HG03432 (cell line): Measurements from ENCODE around the gene WDR55.
A peak's percentile ranks its signal among the peaks of the same experiment; 100 is the strongest.
"Not testable (repeated sequence)": the region's sequence is repeated elsewhere in the genome, so short reads cannot be mapped to it uniquely, and the experiment has no call there.

Experiments used
- ATAC-seq: cut with Tn5 transposase; IDR thresholded peaks from one replicate; pipeline ENCODE4 v1.9.1; 2021; ENCODE audit warnings: mild to moderate bottlenecking, moderate library complexity; ENCODE audit not compliant: unreplicated experiment

WDR55 gene

GRCh38 chr5:140708787-140709186 is 44.1 kb downstream of the WDR55 start:
- not testable (repeated sequence) for ATAC-seq

GRCh38 chr5:140710899-140711552 is 46.3 kb downstream of the WDR55 start:
- peak; percentile 91 for ATAC-seq

GRCh38 chr5:140711794-140712193 is 47.1 kb downstream of the WDR55 start:
- ATAC-seq: no peak

- ATAC-seq: no peak
Measured at GRCh38 chr5:140713562-140714094, 48.9 kb downstream of the WDR55 start.

- not testable (repeated sequence) for ATAC-seq
Measured at GRCh38 chr5:140716238-140716637, 51.5 kb downstream of the WDR55 start.

- ATAC-seq: no peak
Measured at GRCh38 chr5:140718266-140718592, 53.5 kb downstream of the WDR55 start.

GRCh38 chr5:140720738-140721137 is 56.0 kb downstream of the WDR55 start:
- not testable (repeated sequence) for ATAC-seq

GRCh38 chr5:140721395-140721794 is 56.7 kb downstream of the WDR55 start:
- not testable (repeated sequence) for ATAC-seq
